SK-N-SH (cell line): Measurements from ENCODE around the gene MUSTN1. TPM values are rescaled to one million over a fixed set of nuclear protein-coding genes. Genes with fewer than 3 reads are reported as not detected.

Source experiments
- CTCF ChIA-PET: fragments of 300-600, 350-600 bp; formaldehyde crosslinking; extraction: SDS; loops from one replicate; lab custom pipeline; 2021; lab: Yijun Ruan, JAX
- POLR2A ChIA-PET: fragments of 350-600 bp; sonication (Branson Sonifier 250); formaldehyde crosslinking; extraction: SDS; loops from one replicate; lab custom pipeline; 2020; ENCODE audit warnings: antibody characterized with exemption, inconsistent platforms; lab: Yijun Ruan, JAX
- DNase-seq: peaks from one replicate; pipeline ENCODE4 v3.0.0; 2012
- H2AFZ ChIP-seq: fragments of 200-600 bp; sonication (generic); 2 replicates; pipeline ENCODE4 v1.8.1; 2016; ENCODE audit warnings: antibody characterized with exemption, mild to moderate bottlenecking, low read depth
- H3F3A ChIP-seq: fragments of 200-600 bp; sonication (generic); replicated peaks from 2 replicates; pipeline ENCODE3; 2016; ENCODE audit warnings: antibody characterized with exemption, mild to moderate bottlenecking; ENCODE audit not compliant: insufficient read depth
- H3K27ac ChIP-seq, 2 experiments: fragments of 200-500 bp in 1 of 2; fragments of 200-600 bp in 1 of 2; sonication (Bioruptor generic) in 1 of 2; sonication (generic), shearing (Covaris generic) in 1 of 2; 2 replicates each; pipeline versions ENCODE4 v1.5.1 to v1.6.1; 2014 to 2016; ENCODE audit warnings: low read depth in 2 of 2, inconsistent platforms in 1 of 2, low read length in 1 of 2, mild to moderate bottlenecking in 1 of 2, mixed read lengths in 1 of 2
- H3K27me3 ChIP-seq: fragments of 200-600 bp; sonication (generic), shearing (Covaris generic); 2 replicates; pipeline ENCODE4 v1.6.1; 2016; ENCODE audit warnings: mixed run types; ENCODE audit not compliant: insufficient read depth
- H3K36me3 ChIP-seq, 2 experiments: fragments of 200-500 bp in 1 of 2; fragments of 200-600 bp in 1 of 2; sonication (Bioruptor generic) in 1 of 2; sonication (generic) in 1 of 2; replicated peaks in 1 of 2; 2 replicates each; pipeline versions ENCODE3 to v1.5.1; 2014 to 2016; ENCODE audit warnings: low read length in 1 of 2, mild to moderate bottlenecking in 1 of 2; ENCODE audit not compliant: insufficient read depth in 2 of 2, control insufficient read depth in 1 of 2
- H3K4me1 ChIP-seq, 2 experiments: fragments of 200-500 bp in 1 of 2; fragments of 200-600 bp in 1 of 2; sonication (Bioruptor generic) in 1 of 2; sonication (generic), shearing (Covaris generic) in 1 of 2; 2 replicates each; pipeline versions ENCODE4 v1.5.1 to v1.6.1; 2014 to 2016; ENCODE audit warnings: low read depth in 1 of 2, low read length in 1 of 2, mixed run types in 1 of 2; ENCODE audit not compliant: insufficient read depth in 2 of 2, control insufficient read depth in 1 of 2
- H3K4me2 ChIP-seq: fragments of 200-600 bp; sonication (generic), shearing (Covaris generic); 2 replicates; pipeline ENCODE4 v1.6.1; 2017; ENCODE audit warnings: mixed run types
- H3K4me3 ChIP-seq, 2 experiments: fragments of 200-500 bp in 1 of 2; fragments of 200-600 bp in 1 of 2; sonication (Bioruptor generic) in 1 of 2; sonication (generic), shearing (Covaris generic) in 1 of 2; 2 replicates each; pipeline versions ENCODE4 v1.5.1 to v1.8.1; 2014 to 2016; ENCODE audit warnings: low read depth in 2 of 2, inconsistent platforms in 1 of 2, low read length in 1 of 2, mild to moderate bottlenecking in 1 of 2, mixed read lengths in 1 of 2, moderate library complexity in 1 of 2
- H3K79me2 ChIP-seq: fragments of 200-600 bp; sonication (generic); 2 replicates; pipeline ENCODE4 v1.8.1; 2017; ENCODE audit warnings: mild to moderate bottlenecking; ENCODE audit not compliant: insufficient read depth
- H3K9ac ChIP-seq: fragments of 200-600 bp; sonication (generic); 2 replicates; pipeline ENCODE4 v1.6.1; 2017; ENCODE audit warnings: mixed run types
- H3K9me2 ChIP-seq: fragments of 200-600 bp; sonication (generic); 2 replicates; pipeline ENCODE4 v1.6.1; 2017; ENCODE audit warnings: mixed run types
- H3K9me3 ChIP-seq: fragments of 200-600 bp; sonication (generic); 2 replicates; pipeline ENCODE4 v1.6.1; 2017; ENCODE audit warnings: mixed run types, mild to moderate bottlenecking, moderate library complexity
- H4K20me1 ChIP-seq: fragments of 200-600 bp; sonication (generic); 2 replicates; pipeline ENCODE4 v1.6.1; 2017; ENCODE audit warnings: mild to moderate bottlenecking, mixed run types; ENCODE audit not compliant: insufficient read depth
- CTCF ChIP-seq: fragments of 200-600 bp; sonication (generic); IDR thresholded peaks from 2 replicates; pipeline ENCODE4 v1.6.1; 2017; ENCODE audit warnings: antibody characterized with exemption, mild to moderate bottlenecking, moderate library complexity
- EP300 ChIP-seq, 2 experiments: IDR thresholded peaks; 2 replicates each; pipeline versions ENCODE4 v1.4.0 to v1.6.1; 2012; ENCODE audit warnings: borderline replicate concordance in 1 of 2, low read depth in 1 of 2, low read length in 1 of 2
- EZH2phosphoT487 ChIP-seq: fragments of 200-600 bp; sonication (generic); IDR thresholded peaks from 2 replicates; pipeline ENCODE4 v1.6.1; 2017; ENCODE audit warnings: low read depth, mixed run types, mild to moderate bottlenecking, antibody characterized with exemption, moderate library complexity, borderline replicate concordance
- FOSL2 ChIP-seq: IDR thresholded peaks from 2 replicates; pipeline ENCODE4 v1.4.0; 2012; ENCODE audit warnings: low read depth, mild to moderate bottlenecking, moderate library complexity, borderline replicate concordance
- FOXJ3 ChIP-seq: sonication (generic); formaldehyde crosslinking; IDR thresholded peaks from 2 replicates; pipeline ENCODE4 v1.5.1; 2020; ENCODE audit warnings: mild to moderate bottlenecking, missing genetic modification reagents
- GABPA ChIP-seq: IDR thresholded peaks from 2 replicates; pipeline ENCODE4 v1.4.0; 2012; ENCODE audit warnings: low read depth, mild to moderate bottlenecking
- RAD21 ChIP-seq: IDR thresholded peaks from 2 replicates; pipeline ENCODE4 v1.6.1; 2012; ENCODE audit warnings: mild to moderate bottlenecking, low read length
- RFX5 ChIP-seq: IDR thresholded peaks from 2 replicates; pipeline ENCODE4 v1.6.1; 2012; ENCODE audit warnings: mild to moderate bottlenecking, improper control_type of control experiment, low read length
- RXRA ChIP-seq: IDR thresholded peaks from 2 replicates; pipeline ENCODE4 v1.4.0; 2012; ENCODE audit warnings: low read depth, mild to moderate bottlenecking, borderline replicate concordance
- SIN3A ChIP-seq: IDR thresholded peaks from 2 replicates; pipeline ENCODE4 v1.6.1; 2012; ENCODE audit warnings: low read depth, mild to moderate bottlenecking, low read length, moderate library complexity, borderline replicate concordance
- SMC3 ChIP-seq: IDR thresholded peaks from 2 replicates; pipeline ENCODE4 v1.6.1; 2012; ENCODE audit warnings: low read depth, low read length, improper control_type of control experiment
- USF1 ChIP-seq: IDR thresholded peaks from 2 replicates; pipeline ENCODE4 v1.4.0; 2012; ENCODE audit warnings: low read depth, borderline replicate concordance
- USF2 ChIP-seq: fragments of 150-350 bp; IDR thresholded peaks from 2 replicates; pipeline ENCODE4 v1.6.1; 2017; ENCODE audit warnings: antibody characterized with exemption, low read length, low read depth, borderline replicate concordance
- YY1 ChIP-seq: IDR thresholded peaks from 2 replicates; pipeline ENCODE4 v1.4.0; 2012; ENCODE audit warnings: low read depth, mild to moderate bottlenecking
- WGBS: methylation state at CpG from one replicate; pipeline ENCODE4 v1.1.6; 2017; ENCODE audit warnings: low lambda C conversion rate; 5-methylcytosine and 5-hydroxymethylcytosine counted together
- polyA plus RNA-seq, 3 experiments: library from polyadenylated mRNA; depleted of rRNA; stranded (reverse); fragments of >200 nt; gene quantifications; 2 replicates each; pipeline ENCODE4 v1.2.3, GENCODE V29; 2012

The MUSTN1 gene
- polyA plus RNA-seq, 1 of the 3 experiments (the other 2 are of a cell fraction) = 0.54 TPM

- Histone ChIP-seq H3K4me1 (peaks cover 0 to under 1% of the 10 kb centered on the region in 2 experiments; a peak in 1 of 4 replicates), H3K36me3 (no peaks in the 10 kb centered on the region), H3K27ac (no peak overlapping the region), H3F3A (no peaks in the 10 kb centered on the region), H2AFZ (no peak overlapping the region), H3K4me3 (no peak overlapping the region), H3K4me2 (no peak overlapping the region), H3K9me3 (no peaks in the 10 kb centered on the region), H3K79me2 (no peaks in the 10 kb centered on the region), H3K27me3 (no peaks in the 10 kb centered on the region), H4K20me1 (no peaks in the 10 kb centered on the region), H3K9me2 (no peaks in the 10 kb centered on the region), H3K9ac (no peak overlapping the region)
- 75% methylated on average over 2 of the region's 5 CpGs for WGBS
- no peak for DNase-seq
- TF ChIP-seq USF2 (no peak), SIN3A (no peak), RXRA (no peak), EZH2phosphoT487 (no peak)
- ChIA-PET CTCF (interaction anchor here (2.3 kb wide), 1 partner anchor 11 kb away, joined by 8 read pairs; no protein-coding TSS in a partner anchor), POLR2A (no interaction called here)
Measured at GRCh38 chr3:52822363-52822762, 12.5 kb downstream of the MUSTN1 start.

- TF ChIP-seq CTCF = peak; percentile 46
- TF ChIP-seq USF2 = no peak
- no peak overlapping the region for H3K4me3 ChIP-seq
- no peaks in the 10 kb centered on the region for H3K79me2 ChIP-seq
- H3K4me1 ChIP-seq = no peaks in the 10 kb centered on the region; a peak in 1 of 4 replicates
- H3F3A ChIP-seq = no peaks in the 10 kb centered on the region
- WGBS = 67% methylated on average over 10 of the region's 11 CpGs
- no peaks in the 10 kb centered on the region for H3K9me3 ChIP-seq
- H3K27ac ChIP-seq = no peak overlapping the region
- H2AFZ ChIP-seq = no peak overlapping the region
- POLR2A ChIA-PET = no interaction called here
- H4K20me1 ChIP-seq = no peaks in the 10 kb centered on the region
- H3K4me2 ChIP-seq = no peak overlapping the region
- peak; percentile 64 for DNase-seq
- no peak overlapping the region for H3K9ac ChIP-seq
- H3K9me2 ChIP-seq = no peaks in the 10 kb centered on the region
- H3K36me3 ChIP-seq = no peaks in the 10 kb centered on the region
- CTCF ChIA-PET = interaction anchor here (0.6 to 2.3 kb wide), 9 partner anchors 9 to 313 kb away, joined by 3 to 8 read pairs (median 3); no protein-coding TSS in a partner anchor
- no peaks in the 10 kb centered on the region for H3K27me3 ChIP-seq
Measured at GRCh38 chr3:52820736-52821135, 14.1 kb downstream of the MUSTN1 start.

- no peaks in the 10 kb centered on the region for H3F3A ChIP-seq
- H3K4me2 ChIP-seq = no peak overlapping the region
- H3K36me3 ChIP-seq = no peaks in the 10 kb centered on the region
- WGBS = no CpG with 5 or more reads among the region's 2 CpGs
- no peak overlapping the region for H3K4me3 ChIP-seq
- POLR2A ChIA-PET = no interaction called here
- H3K79me2 ChIP-seq = no peaks in the 10 kb centered on the region
- H3K9me3 ChIP-seq = no peaks in the 10 kb centered on the region
- CTCF ChIA-PET = interaction anchor here (0.6 to 2.3 kb wide), 4 partner anchors 8 to 189 kb away, joined by 3 to 8 read pairs (median 4); no protein-coding TSS in a partner anchor
- H3K4me1 ChIP-seq = no peaks in the 10 kb centered on the region; a peak in 1 of 4 replicates
- no peak overlapping the region for H3K27ac ChIP-seq
- no peak overlapping the region for H3K9ac ChIP-seq
- H3K27me3 ChIP-seq = no peaks in the 10 kb centered on the region
- H2AFZ ChIP-seq = no peak overlapping the region
- no peak for DNase-seq
- H4K20me1 ChIP-seq = no peaks in the 10 kb centered on the region
- no peaks in the 10 kb centered on the region for H3K9me2 ChIP-seq
- TF ChIP-seq FOXJ3 (CRISPR knock-in tag) (no peak), EP300 (IDR thresholded peaks at IDR 0.05; ENCODE audit: borderline replicate concordance in 1 of 2, low read depth in 1 of 2, low read length in 1 of 2) (no peak), RAD21 (no peak), GABPA (no peak), CTCF (no peak), SMC3 (no peak), USF1 (no peak), RFX5 (no peak), YY1 (no peak), FOSL2 (no peak)
Measured at GRCh38 chr3:52819936-52820335, 14.9 kb downstream of the MUSTN1 start.
